HG02885 (cell line): ENCODE measurements around the gene CYP2W1.
"Not testable (repeated sequence)": the region's sequence is repeated elsewhere in the genome, so short reads cannot be mapped to it uniquely, and the experiment has no call there.

ENCODE experiments used
- ATAC-seq: cut with Tn5 transposase; IDR thresholded peaks from one replicate; pipeline ENCODE4 v1.9.1; 2021; ENCODE audit warnings: mild to moderate bottlenecking; ENCODE audit not compliant: unreplicated experiment, poor library complexity

The CYP2W1 gene

DNA sequence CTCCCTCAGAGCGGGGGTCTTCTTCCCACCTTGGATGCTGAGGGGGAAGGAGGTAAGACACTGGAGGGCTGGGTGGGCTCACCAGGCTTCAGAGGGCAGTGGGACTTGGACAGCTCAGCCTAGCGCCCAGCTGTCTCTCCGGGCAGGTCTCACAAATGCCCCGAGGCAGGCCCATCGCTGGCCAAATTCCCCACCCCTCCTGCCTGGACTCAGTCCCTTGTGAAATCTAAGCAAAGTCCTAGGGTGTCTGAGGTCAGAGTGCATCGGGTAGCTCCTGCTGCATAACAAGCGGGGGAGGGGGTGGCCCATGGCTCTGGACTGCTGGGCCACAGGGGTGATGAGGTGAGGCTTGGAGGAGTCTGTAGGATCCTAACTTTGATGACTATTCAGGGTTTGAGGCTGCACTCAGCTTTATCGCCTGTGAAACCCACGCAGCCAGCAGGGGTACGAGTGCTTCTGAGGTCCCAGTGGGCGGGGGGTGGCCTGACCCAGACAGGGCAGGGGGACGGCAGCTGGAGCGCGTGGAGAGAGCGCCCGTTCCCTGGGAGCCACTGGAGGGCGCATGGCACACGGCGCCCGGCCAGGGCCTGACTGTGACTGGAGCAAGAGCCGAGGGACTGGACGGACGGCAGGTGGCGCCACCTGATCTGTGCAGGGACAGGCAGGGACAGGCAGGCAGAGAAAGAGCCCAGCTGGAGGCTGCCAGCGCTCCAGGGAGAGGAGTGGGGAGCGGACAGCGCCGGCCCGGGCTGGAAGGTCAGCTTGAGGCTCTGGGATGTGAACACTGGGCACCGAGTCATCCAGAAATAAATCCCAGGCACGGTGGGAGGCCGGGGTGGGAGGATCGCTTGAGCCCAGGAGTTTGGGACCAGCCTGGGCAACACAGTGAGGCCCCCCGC lies 10.0 kb downstream of the CYP2W1 start:
- ATAC-seq = peak; percentile 94

GRCh38 chr7:994592-995308 lies 11.8 kb downstream of the CYP2W1 start:
- ATAC-seq = no peak

- ATAC-seq = no peak
Measured at GRCh38 chr7:995571-995970, 12.6 kb downstream of the CYP2W1 start.

DNA sequence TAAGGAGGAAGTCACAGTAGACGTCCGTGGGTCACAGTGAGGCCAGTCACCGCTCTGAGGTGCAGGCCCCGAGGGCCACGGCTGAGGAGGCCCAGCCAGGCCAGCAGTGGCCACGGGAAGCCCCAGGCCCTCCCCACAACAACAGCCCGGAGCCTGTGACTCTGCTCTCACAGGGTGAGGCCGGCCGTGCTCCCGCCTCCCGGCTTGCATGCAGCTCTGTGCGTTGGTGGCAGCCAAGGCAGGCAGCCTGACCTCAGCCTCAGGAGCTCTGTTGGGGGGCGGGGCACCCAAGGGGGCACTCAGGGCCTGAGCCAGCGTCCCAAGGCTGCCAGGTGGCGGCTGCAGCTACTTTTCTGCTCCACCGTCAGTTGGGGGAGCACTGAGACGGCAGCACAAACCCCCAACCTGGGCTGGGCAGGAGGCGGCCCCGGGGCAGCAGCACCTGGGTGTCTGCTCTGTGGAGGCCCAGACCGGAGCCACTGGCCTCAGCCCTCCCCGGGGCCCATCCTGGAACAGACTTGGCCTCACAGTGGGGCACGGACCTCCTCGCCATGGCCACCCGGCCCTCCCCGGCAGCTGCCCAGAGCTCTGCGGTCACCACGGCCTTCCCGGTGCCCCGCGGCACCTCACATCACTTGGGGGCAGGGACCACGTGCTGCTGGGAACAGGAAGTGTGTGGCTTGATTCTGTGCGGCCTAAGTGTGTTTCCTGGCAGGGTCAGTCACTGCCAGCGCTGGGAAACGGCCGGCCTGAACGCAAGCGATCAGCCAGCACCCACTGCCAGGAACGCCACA lies 13.3 kb downstream of the CYP2W1 start:
- ATAC-seq = no peak

DNA sequence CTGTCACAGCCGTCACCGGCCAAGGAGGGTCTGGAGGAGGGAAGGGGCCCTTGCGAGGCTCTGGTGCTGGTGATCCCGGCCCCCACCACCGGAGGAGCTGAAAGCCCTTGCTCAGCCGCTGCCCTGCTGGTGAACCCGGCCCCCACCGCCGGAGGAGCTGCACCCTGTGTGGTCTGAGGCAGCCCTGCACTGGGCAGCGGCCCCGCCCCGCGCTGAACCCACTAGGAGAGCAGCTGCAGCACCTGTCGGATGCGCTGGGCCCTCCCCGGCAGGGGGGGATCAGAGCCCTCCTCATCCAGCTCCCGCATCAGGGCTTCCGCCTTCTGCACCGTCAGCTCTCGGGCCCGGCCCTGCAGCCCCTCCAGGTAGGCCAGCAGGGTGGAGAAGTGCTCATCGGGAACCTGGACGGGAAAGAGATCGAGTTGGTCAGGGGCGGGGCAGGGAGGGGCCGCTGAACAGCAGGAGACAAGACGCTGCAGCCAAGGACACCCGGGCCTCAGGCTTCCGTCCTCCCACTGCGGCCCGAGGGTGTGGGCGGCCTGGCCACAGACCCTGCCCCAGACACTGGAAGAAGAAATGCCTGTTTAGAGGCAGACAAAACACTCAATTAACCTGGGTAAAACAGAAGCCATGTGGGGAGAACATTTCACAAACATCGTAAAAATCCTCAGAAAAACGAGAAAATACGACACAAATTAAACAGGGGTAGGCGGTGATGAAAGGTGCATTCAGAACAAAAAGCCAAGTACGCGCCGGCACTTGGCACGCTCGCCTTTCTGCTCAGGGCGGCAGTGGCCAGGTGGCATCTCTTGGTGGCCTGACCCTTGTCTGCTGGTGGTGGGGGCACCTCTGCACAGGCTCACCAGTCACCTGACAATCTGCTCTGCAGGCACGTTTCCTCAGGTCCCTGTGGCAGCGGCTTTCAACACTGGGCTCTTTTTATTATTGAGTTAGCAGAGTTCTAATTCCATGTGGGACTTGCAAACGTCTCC lies 14.7 kb downstream of the CYP2W1 start:
- ATAC-seq = no peak

- no peak for ATAC-seq
Measured at GRCh38 chr7:999149-999879, 16.3 kb downstream of the CYP2W1 start.

- ATAC-seq = no peak
Measured at GRCh38 chr7:999941-1000935, 17.3 kb downstream of the CYP2W1 start.

GRCh38 chr7:1001069-1001770 lies 18.2 kb downstream of the CYP2W1 start:
- ATAC-seq = not testable (repeated sequence)

GRCh38 chr7:1002026-1002425 lies 19.0 kb downstream of the CYP2W1 start:
- ATAC-seq = not testable (repeated sequence)

GRCh38 chr7:1002445-1002844 lies 19.5 kb downstream of the CYP2W1 start:
- ATAC-seq = not testable (repeated sequence)

DNA sequence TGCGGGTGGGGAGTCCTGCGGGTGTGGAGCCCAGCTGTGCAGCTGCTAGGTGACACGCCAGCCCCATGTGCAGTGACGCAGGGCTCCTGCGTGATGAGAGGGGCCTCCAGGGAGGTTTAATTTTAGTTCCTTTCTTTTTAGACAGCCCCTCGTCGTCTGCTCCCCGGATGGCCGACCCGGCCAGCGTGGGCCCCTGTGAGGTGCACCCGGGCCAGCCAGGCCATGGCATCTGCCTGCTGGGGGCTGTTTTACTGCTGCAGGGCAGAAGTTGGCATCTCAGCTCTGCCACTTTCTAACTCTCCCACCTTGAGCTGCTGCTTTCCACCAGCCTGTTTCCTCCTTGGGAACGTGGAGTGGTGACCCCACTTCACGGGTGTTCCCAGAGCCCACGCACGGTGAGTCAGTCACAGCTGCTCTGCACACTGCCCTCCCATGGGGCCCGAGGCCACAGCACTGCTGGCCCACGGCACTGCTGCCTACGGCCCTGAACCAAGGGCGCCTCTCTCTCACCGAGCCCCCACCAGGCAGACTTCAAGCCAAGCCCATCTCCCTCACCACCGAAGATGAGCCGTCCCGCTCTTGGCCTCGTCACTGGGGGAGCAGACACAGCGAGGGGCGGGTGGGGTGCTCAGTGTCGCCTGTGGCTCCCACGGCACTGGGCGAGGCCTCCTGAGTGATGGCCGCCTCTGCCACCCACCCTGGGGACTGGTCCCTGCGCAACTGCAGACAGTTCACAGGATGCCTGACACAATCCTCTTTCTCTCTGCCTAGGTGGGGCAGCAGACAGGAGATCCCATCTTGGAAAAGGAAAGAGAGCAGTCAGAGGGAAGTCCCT lies 21.3 kb downstream of the CYP2W1 start:
- ATAC-seq = no peak

- ATAC-seq = no peak
Measured at GRCh38 chr7:1005303-1005702, 22.3 kb downstream of the CYP2W1 start.

DNA sequence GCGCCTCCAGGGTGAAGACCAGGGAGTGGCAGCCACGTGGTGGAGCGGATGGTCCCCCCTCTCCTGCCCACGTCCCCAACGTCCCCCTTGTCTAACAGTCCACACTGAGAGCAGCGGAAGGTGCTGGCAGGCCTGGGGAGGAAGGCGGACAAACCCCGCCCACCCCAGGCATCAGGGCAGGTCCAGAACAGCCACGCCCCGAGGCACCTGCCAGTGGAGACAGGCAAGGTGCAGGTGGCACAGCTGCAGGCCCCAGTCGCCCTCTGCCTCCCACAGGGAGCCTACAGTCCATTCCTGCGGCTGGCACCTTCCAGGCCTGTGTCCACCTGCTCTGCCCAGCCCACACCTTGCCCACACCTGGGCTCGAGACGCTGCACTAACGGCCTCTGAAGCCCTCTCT lies 24.9 kb downstream of the CYP2W1 start:
- ATAC-seq = no peak

DNA sequence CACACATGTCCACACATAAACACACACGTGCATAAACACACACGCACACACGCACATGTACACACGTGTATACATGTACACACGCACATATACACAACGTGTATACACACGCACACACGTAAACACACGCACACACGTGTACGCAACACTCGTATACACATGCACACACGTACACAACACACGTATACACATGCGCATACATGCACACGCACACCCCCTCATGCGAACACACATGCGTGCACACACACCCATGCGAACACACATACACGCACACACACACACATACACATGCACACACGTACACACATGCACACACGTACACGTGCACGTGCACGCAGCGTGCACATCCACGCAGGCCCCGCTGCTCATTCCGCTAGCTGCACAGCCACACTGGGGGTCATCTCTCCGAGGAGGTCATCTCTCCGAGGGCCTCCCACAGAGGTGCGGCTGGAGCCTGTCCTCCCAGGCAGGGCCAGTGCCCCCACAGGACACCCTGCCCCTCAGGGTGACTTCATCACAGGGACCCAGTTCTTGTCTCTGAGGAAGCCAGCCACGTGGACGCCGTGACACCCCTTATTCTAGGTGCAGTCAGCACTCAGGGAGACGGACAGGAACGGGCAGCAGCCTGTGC lies 25.9 kb downstream of the CYP2W1 start:
- ATAC-seq = no peak

GRCh38 chr7:1009747-1010146 lies 26.8 kb downstream of the CYP2W1 start:
- no peak for ATAC-seq

GRCh38 chr7:1010226-1010625 lies 27.2 kb downstream of the CYP2W1 start:
- no peak for ATAC-seq
